Measurements from ENCODE around the gene LPCAT2.

The LPCAT2 gene
- 77.1 to 438 (median 214) reads per million in 18 experiments for total RNA-seq

GRCh38 chr16:55508941-55509931 is at the start of gene LPCAT2:
TSS of gene LPCAT2 (plus strand) at chr16:55509072. CDS start at chr16:55509182, 110 bp downstream.
- peak; percentile 87 to 93 for DNase-seq

- no peak for DNase-seq
Observed at GRCh38 chr16:55462241-55462640, 46.6 kb upstream of the LPCAT2 start.

GRCh38 chr16:55464375-55464774 is 44.5 kb upstream of the LPCAT2 start:
- DNase-seq: no peak

GRCh38 chr16:55465077-55465896 is 43.6 kb upstream of the LPCAT2 start:
- DNase-seq: peak; percentile 89 to 92

- no peak for DNase-seq
Observed at GRCh38 chr16:55466209-55466608, 42.7 kb upstream of the LPCAT2 start.

- no peak for DNase-seq
Observed at GRCh38 chr16:55467898-55468297, 41.0 kb upstream of the LPCAT2 start.

GRCh38 chr16:55468352-55468990 is 40.4 kb upstream of the LPCAT2 start:
- DNase-seq: no peak

- DNase-seq: no peak
Observed at GRCh38 chr16:55469821-55470532, 38.9 kb upstream of the LPCAT2 start.

- DNase-seq: no peak
Observed at GRCh38 chr16:55470533-55471371, 38.1 kb upstream of the LPCAT2 start.

- DNase-seq: peak; percentile 23 to 54
Observed at GRCh38 chr16:55471448-55472097, 37.3 kb upstream of the LPCAT2 start.

- no peak for DNase-seq
Observed at GRCh38 chr16:55473587-55473986, 35.3 kb upstream of the LPCAT2 start.

GRCh38 chr16:55474821-55475220 is 34.1 kb upstream of the LPCAT2 start:
- DNase-seq: no peak

GRCh38 chr16:55475919-55476318 is 33.0 kb upstream of the LPCAT2 start:
- DNase-seq: no peak

GRCh38 chr16:55476625-55477533 is 32.0 kb upstream of the LPCAT2 start:
- DNase-seq: no peak

GRCh38 chr16:55477736-55478135 is 31.1 kb upstream of the LPCAT2 start:
- DNase-seq: no peak

- DNase-seq: no peak
Observed at GRCh38 chr16:55478827-55479429, 29.9 kb upstream of the LPCAT2 start, which contains the start of gene MMP2. TSS of gene MMP2 (plus strand) at chr16:55479198. CDS start at chr16:55479480, 282 bp downstream.

GRCh38 chr16:55479430-55480140 is 29.3 kb upstream of the LPCAT2 start:
- DNase-seq: no peak

GRCh38 chr16:55480228-55480655 is 28.6 kb upstream of the LPCAT2 start:
- peak in 1 of 2 donors; percentile 40 for DNase-seq
